HUES6 (cell line): Measurements from ENCODE around the gene SUCLG2.
"Not testable (repeated sequence)": the region's sequence is repeated elsewhere in the genome, so short reads cannot be mapped to it uniquely, and the experiment has no call there.

ENCODE experiments used
- H3K27ac ChIP-seq: 2 replicates; pipeline ENCODE4 v1.7.0; 2013; ENCODE audit warnings: low read depth, mild to moderate bottlenecking, low read length, inconsistent platforms
- H3K27me3 ChIP-seq: 2 replicates; pipeline ENCODE4 v1.6.1; 2013; ENCODE audit warnings: low read length; ENCODE audit not compliant: control insufficient read depth, insufficient read depth
- H3K36me3 ChIP-seq: 2 replicates; pipeline ENCODE4 v1.6.1; 2013; ENCODE audit warnings: low read length; ENCODE audit not compliant: control insufficient read depth, insufficient read depth
- H3K4me1 ChIP-seq: 2 replicates; pipeline ENCODE4 v1.6.1; 2013; ENCODE audit warnings: low read length; ENCODE audit not compliant: control insufficient read depth, insufficient read depth
- H3K4me3 ChIP-seq: 2 replicates; pipeline ENCODE4 v1.5.1; 2013; ENCODE audit warnings: low read depth, low read length
- H3K9ac ChIP-seq: one replicate; pipeline ENCODE4 v1.6.1; 2013; ENCODE audit warnings: mild to moderate bottlenecking, low read length
- H3K9me3 ChIP-seq: 2 replicates; pipeline ENCODE4 v1.6.1; 2013; ENCODE audit warnings: low read depth, low read length; ENCODE audit not compliant: control insufficient read depth, insufficient read depth

Gene SUCLG2

GRCh38 chr3:67592057-67592456 lies 62.4 kb downstream of the SUCLG2 start:
- no peak overlapping the region for H3K4me3 ChIP-seq
- no peaks in the 10 kb centered on the region for H3K9me3 ChIP-seq
- no peaks in the 10 kb centered on the region for H3K36me3 ChIP-seq
- H3K4me1 ChIP-seq, result no peaks in the 10 kb centered on the region
- H3K27ac ChIP-seq, result no peak overlapping the region
- H3K27me3 ChIP-seq, result no peaks in the 10 kb centered on the region
- H3K9ac ChIP-seq, result no peak overlapping the region

- Histone ChIP-seq H3K4me3 (no peak overlapping the region), H3K4me1 (no peaks in the 10 kb centered on the region), H3K9me3 (no peaks in the 10 kb centered on the region), H3K27me3 (no peaks in the 10 kb centered on the region), H3K9ac (no peak overlapping the region), H3K36me3 (no peaks in the 10 kb centered on the region), H3K27ac (no peak overlapping the region)
These were observed 66.6 kb downstream of the SUCLG2 start for GRCh38 chr3:67587811-67588210.

- no peaks in the 10 kb centered on the region for H3K9me3 ChIP-seq
- H3K36me3 ChIP-seq, result no peaks in the 10 kb centered on the region
- H3K27ac ChIP-seq, result no peak overlapping the region
- H3K4me3 ChIP-seq, result no peak overlapping the region
- no peaks in the 10 kb centered on the region for H3K27me3 ChIP-seq
- no peak overlapping the region for H3K9ac ChIP-seq
- H3K4me1 ChIP-seq, result no peaks in the 10 kb centered on the region
These were observed 67.1 kb downstream of the SUCLG2 start for GRCh38 chr3:67587301-67587700.

- not testable (repeated sequence) for H3K27me3 ChIP-seq, H3K4me1 ChIP-seq, H3K27ac ChIP-seq, H3K36me3 ChIP-seq, H3K9me3 ChIP-seq, H3K4me3 ChIP-seq, H3K9ac ChIP-seq
These were observed 69.8 kb downstream of the SUCLG2 start for GRCh38 chr3:67584608-67585007.

- Histone ChIP-seq H3K27ac (no peak overlapping the region), H3K27me3 (no peaks in the 10 kb centered on the region), H3K36me3 (no peaks in the 10 kb centered on the region)
These were observed 73.9 kb downstream of the SUCLG2 start for GRCh38 chr3:67580430-67581000.

GRCh38 chr3:67578416-67578815 lies 76.0 kb downstream of the SUCLG2 start:
- Histone ChIP-seq H3K4me1 (no peaks in the 10 kb centered on the region), H3K9ac (no peak overlapping the region), H3K27me3 (no peaks in the 10 kb centered on the region), H3K9me3 (no peaks in the 10 kb centered on the region), H3K27ac (no peak overlapping the region), H3K4me3 (no peak overlapping the region), H3K36me3 (no peaks in the 10 kb centered on the region)

More at GRCh38 chr3:67580430-67581000, 73.9 kb downstream of the SUCLG2 start:
- Histone ChIP-seq H3K9me3 (no peaks in the 10 kb centered on the region), H3K4me1 (no peaks in the 10 kb centered on the region), H3K4me3 (no peak overlapping the region), H3K9ac (no peak overlapping the region)

- no peaks in the 10 kb centered on the region for H3K27me3 ChIP-seq
- H3K27ac ChIP-seq, result no peak overlapping the region
- no peaks in the 10 kb centered on the region for H3K4me1 ChIP-seq
- no peak overlapping the region for H3K9ac ChIP-seq
- H3K36me3 ChIP-seq, result no peaks in the 10 kb centered on the region
- H3K9me3 ChIP-seq, result peaks cover 5% of the 10 kb centered on the region; the same call in 1 of the 2 replicates
- H3K4me3 ChIP-seq, result no peak overlapping the region
These were observed 78.0 kb downstream of the SUCLG2 start for GRCh38 chr3:67576441-67576840.

- Histone ChIP-seq H3K27me3 (no peaks in the 10 kb centered on the region), H3K9ac (no peak overlapping the region), H3K36me3 (no peaks in the 10 kb centered on the region), H3K4me3 (no peak overlapping the region), H3K9me3 (peaks cover 21% of the 10 kb centered on the region), H3K4me1 (no peaks in the 10 kb centered on the region), H3K27ac (no peak overlapping the region)
These were observed 85.1 kb downstream of the SUCLG2 start for GRCh38 chr3:67569324-67569723.

- no peak overlapping the region for H3K4me3 ChIP-seq
- H3K27ac ChIP-seq, result no peak overlapping the region
- H3K9me3 ChIP-seq, result peaks cover 21% of the 10 kb centered on the region
- H3K36me3 ChIP-seq, result no peaks in the 10 kb centered on the region
- no peaks in the 10 kb centered on the region for H3K4me1 ChIP-seq
- no peaks in the 10 kb centered on the region for H3K27me3 ChIP-seq
- H3K9ac ChIP-seq, result no peak overlapping the region
These were observed 86.5 kb downstream of the SUCLG2 start for GRCh38 chr3:67567893-67568292.

- Histone ChIP-seq H3K27ac (no peak overlapping the region), H3K27me3 (no peaks in the 10 kb centered on the region), H3K4me1 (no peaks in the 10 kb centered on the region), H3K36me3 (no peaks in the 10 kb centered on the region), H3K4me3 (no peak overlapping the region), H3K9ac (no peak overlapping the region), H3K9me3 (0 out of 2 replicates have a peak, but pooled peaks cover 2% of the 10 kb centered on the region)
These were observed 89.4 kb downstream of the SUCLG2 start for GRCh38 chr3:67564973-67565372.

- Histone ChIP-seq H3K9me3 (no peaks in the 10 kb centered on the region), H3K36me3 (no peaks in the 10 kb centered on the region), H3K27me3 (no peaks in the 10 kb centered on the region), H3K27ac (no peak overlapping the region), H3K4me1 (no peaks in the 10 kb centered on the region), H3K4me3 (no peak overlapping the region), H3K9ac (no peak overlapping the region)
These were observed 90.4 kb downstream of the SUCLG2 start for GRCh38 chr3:67564008-67564407.
